GM21423 (cell line): ENCODE data around the gene FMNL2.
A peak's percentile ranks its signal among the peaks of the same experiment; 100 is the strongest.

Source experiments
- ATAC-seq: cut with Tn5 transposase; IDR thresholded peaks from one replicate; pipeline ENCODE4 v1.9.1; 2021; ENCODE audit warnings: mild to moderate bottlenecking, moderate library complexity; ENCODE audit not compliant: unreplicated experiment

Gene FMNL2

DNA sequence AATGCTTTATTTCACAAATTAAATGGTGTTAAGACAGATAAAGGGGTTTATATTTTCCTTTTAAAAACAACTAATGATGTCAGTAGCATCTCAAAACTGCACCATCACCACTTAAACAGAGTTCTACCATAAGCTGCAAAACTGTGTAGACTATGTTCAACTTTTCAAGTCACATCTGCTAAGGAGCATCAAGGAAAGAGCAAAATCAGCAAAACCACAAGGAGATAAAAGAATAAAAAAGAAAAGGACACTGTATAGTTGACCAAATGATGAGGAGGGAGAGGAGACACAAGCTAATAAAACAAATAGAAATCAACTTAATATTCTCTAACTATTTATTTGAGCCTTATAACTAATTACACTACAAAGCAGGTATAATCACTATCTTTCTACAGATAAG lies 348.4 kb downstream of the FMNL2 start:
- no peak for ATAC-seq

GRCh38 chr2:152686321-152686720 lies 351.3 kb downstream of the FMNL2 start:
- ATAC-seq, result no peak

DNA sequence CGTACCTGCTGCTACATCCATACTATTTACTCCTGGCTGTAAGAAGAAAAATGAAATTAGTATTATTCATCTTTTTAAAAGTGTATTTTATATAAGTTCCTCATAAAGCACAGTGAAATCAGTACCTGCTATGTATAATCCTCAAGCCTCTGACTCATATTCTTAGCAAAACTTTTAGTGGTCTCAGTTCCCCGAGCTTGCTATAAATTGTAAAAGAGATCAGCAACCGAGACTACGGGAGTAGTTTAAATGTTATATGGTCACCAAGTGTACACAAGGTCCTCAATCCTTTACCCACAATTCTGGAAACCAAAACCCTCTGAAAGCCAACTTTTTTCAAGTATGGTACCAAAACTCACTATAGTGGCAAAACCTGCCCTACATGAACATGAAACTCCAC lies 358.1 kb downstream of the FMNL2 start:
- ATAC-seq, result peak; percentile 76

GRCh38 chr2:152694161-152694661 lies 359.2 kb downstream of the FMNL2 start:
- peak; percentile 43 for ATAC-seq

- no peak for ATAC-seq
These were observed 360.8 kb downstream of the FMNL2 start for GRCh38 chr2:152695763-152696162.

- ATAC-seq, result no peak
These were observed 361.5 kb downstream of the FMNL2 start for GRCh38 chr2:152696476-152696875.
